GM12801 (cell line): ENCODE measurements around the gene MAB21L2.

ENCODE experiments used
- TF ChIP-seq, protein P1 (sequence below): IDR thresholded peaks from one replicate; pipeline ENCODE4 v1.5.1; 2011; ENCODE audit warnings: control low read depth; ENCODE audit not compliant: insufficient read length; ENCODE audit errors: extremely low read depth

Gene MAB21L2

GRCh38 chr4:150582146-150582872 lies at the start of gene MAB21L2:
Gene MAB21L2 (plus strand): TSS chr4:150582151. CDS start chr4:150583030, 879 bp downstream.
- TF ChIP-seq, protein P1, sequence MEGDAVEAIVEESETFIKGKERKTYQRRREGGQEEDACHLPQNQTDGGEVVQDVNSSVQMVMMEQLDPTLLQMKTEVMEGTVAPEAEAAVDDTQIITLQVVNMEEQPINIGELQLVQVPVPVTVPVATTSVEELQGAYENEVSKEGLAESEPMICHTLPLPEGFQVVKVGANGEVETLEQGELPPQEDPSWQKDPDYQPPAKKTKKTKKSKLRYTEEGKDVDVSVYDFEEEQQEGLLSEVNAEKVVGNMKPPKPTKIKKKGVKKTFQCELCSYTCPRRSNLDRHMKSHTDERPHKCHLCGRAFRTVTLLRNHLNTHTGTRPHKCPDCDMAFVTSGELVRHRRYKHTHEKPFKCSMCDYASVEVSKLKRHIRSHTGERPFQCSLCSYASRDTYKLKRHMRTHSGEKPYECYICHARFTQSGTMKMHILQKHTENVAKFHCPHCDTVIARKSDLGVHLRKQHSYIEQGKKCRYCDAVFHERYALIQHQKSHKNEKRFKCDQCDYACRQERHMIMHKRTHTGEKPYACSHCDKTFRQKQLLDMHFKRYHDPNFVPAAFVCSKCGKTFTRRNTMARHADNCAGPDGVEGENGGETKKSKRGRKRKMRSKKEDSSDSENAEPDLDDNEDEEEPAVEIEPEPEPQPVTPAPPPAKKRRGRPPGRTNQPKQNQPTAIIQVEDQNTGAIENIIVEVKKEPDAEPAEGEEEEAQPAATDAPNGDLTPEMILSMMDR, result no peak

DNA sequence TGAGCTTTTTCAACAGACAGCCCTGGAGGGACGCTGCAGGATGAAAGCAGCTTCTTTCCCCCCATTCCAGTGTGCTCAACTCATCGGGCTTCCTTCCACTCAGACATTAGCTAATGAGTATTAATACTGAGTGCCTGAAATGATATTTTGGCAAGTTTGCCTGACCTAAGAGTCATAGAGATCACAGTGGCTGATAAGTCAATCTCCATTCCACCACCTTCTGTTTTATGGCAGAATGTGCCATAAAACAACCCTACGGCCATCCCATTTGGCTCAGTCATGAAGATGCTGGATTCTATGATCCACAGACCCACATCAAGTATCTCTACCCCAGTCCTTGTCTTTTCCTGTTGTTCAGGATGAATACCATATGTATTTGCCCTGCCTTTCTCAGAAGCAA lies 48.3 kb upstream of the MAB21L2 start:
- TF ChIP-seq, protein P1, result no peak

- TF ChIP-seq, protein P1, result no peak
Measured at GRCh38 chr4:150534818-150535217, 47.1 kb upstream of the MAB21L2 start.

DNA sequence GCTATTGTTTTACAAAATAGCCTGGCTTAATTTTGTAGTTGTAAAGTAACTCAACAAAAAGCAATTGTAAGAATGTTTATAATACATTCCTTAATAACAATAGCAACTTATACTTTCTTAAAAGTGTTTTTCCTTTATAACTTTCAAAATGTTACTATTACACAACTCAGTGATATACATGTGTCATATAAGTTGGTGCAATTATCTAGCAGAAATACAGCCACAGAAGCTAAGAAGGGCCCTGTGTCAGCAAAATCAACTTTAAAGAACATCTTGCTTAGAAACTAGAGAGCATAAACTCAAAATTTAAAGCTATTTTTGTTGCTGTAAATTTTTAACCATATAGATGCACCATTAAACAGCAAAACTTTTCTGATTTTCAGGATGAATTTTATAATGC lies 41.4 kb upstream of the MAB21L2 start:
- TF ChIP-seq, protein P1, result no peak

DNA sequence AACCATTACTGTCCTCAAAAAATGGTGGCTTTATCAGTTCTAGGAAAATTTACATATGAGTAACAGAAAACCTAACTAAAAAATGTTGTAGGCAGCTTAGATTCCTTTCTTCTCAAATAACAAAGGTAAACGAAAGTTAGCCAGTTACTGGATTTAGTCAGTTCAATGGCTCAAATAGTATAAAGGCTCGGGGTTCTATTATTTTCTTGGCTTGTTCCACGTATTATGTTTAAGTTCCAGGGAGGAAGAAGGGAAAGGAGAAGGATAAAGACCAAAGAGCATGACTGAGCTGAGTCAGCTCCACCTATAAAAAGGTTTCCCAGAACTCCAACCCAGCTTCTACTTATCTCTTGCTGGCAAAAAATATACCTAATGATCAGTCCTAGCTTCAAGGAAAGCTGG lies 41.0 kb upstream of the MAB21L2 start:
- TF ChIP-seq, protein P1, result no peak

DNA sequence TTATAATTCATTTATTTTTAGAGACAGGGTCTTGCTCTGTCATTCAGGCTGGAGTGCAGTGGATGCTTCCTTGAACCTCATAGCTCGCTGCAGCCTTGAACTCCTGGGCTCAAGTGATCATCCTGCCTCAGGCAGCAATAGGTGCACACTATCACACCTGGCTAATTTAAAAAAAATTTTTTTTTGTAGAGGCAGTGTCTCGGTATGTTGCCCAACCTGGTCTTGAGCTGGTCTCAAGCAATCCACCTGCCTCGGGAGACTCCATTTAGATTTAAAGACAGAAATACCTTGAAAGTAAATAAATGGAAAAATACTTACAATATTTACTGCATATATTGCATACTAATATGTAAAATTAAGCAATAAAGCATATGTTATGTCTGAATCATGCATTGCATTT lies 40.3 kb upstream of the MAB21L2 start:
- TF ChIP-seq, protein P1, result no peak

DNA sequence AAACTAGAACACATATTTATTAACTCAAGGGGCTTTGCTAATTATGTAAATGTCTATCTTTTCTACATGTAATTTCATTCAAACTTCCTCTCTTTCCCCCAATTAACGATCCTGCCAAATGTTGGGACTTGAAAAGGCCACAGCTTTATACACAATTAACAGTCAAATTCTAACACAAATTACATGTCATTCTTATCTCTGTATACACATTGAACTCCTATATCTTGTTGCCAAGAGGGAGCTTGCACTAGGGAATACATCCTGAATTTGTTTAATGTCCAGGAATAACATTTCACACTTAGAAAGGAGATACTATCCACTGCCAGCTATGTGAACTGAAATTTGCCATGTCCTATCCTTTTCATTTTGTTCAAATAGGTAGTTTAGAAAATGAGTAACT lies 38.9 kb upstream of the MAB21L2 start:
- TF ChIP-seq, protein P1, result no peak
